GM19397 (cell line): ENCODE measurements around the gene BLID.

Experiments used
- ATAC-seq: cut with Tn5 transposase; IDR thresholded peaks from one replicate; pipeline ENCODE4 v1.9.1; 2021; ENCODE audit warnings: mild to moderate bottlenecking, moderate library complexity; ENCODE audit not compliant: unreplicated experiment

BLID gene

DNA sequence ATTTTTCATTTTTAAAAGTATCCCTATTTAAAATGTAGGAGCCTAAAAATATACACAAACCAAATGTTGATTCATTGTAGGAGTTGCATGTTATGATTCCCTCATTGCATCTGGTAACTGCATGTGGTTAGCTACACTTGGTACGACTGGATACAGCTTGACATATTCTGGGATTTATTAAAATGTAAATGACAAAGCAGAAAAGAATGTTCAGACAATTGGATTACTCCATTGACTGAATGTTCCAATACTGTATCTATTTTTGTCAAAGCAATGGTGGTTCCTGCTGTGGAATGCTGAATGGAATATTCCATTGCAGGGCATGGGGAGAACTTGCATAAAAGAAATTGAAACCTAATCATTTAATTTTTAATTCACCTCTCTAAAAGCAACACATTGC is 30.8 kb downstream of the BLID start:
- no peak for ATAC-seq

DNA sequence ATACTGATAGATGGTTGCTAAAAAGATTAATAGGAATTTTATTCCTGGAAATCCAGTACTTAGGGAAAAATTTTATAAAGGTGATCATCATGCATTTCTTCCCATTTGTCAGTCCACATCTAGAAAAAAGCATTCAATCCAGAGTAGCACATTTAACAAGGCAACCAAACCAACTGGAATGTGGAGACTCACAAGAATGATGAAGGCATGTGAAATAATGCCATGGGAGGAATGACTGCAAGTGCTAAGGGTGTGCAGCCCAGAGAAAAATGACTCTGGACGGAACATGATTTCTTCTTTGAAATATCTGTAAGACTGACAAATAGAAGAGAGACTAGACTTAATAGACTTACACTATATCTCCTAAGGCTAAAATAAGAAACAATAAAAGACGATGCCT is 33.8 kb downstream of the BLID start:
- no peak for ATAC-seq

DNA sequence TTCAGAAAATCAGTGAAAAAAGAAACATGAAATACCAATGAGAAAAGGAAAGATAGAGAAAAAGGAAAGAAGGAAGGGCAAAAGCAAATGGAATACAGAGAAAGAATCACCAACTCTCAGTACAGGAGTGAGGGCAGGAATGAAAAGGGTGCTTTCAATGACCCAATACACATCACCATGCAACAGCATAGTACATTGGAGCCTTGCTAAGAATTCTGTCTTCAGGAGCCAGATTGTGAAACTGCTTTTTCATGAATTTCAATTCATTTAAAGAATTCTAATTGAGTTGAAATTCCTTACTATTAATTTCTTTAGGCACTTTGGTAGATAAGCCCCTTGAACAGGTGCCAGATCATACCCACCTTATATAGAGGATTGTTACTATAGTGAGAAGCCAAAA is 34.9 kb downstream of the BLID start:
- no peak for ATAC-seq

DNA sequence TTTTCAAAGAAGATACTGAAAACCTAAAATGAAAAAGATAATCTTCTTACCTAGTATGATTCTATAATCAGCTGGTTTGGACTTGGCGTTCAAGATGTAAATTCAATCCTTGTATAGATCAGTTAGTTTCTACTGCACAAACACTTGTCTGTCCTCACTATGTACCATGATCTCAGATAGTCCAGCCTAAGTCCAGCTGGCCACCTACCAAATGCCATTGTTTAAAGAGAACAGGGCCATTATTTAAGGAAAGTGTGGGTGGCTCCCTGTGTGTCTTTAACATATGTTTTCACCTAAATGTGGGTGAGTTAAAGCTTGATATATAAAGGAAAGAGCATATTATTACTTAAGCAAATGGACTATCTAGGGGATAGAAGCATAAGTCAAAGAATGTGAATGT is 38.6 kb downstream of the BLID start:
- ATAC-seq = no peak

DNA sequence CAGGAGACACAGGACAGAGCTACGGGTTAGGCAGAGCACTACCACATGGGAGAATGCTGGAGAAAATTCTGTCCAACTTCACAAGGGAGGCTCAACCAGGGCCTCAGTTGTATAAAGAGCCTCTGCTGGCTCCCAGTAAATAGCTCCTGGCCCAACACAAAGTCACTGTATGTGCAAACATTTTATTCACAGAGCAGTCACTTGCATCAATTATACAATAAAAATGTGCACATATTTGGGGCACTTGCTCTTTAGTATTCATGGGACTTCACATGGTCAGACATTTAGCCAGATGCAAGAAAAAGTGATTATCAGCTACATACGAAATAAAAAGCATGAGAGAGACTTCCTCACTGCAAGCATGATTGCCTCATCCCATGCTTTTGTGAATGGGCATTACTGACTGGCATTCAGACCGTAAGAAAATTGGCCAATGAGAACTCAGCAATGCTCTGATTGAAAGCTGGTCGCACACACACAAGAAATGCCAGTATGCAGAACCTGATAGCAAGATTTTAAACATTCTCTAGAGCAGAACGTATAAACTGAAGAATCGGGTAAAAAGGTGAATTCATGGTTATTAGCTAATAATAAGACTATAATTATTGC is 39.4 kb downstream of the BLID start:
- ATAC-seq = no peak

DNA sequence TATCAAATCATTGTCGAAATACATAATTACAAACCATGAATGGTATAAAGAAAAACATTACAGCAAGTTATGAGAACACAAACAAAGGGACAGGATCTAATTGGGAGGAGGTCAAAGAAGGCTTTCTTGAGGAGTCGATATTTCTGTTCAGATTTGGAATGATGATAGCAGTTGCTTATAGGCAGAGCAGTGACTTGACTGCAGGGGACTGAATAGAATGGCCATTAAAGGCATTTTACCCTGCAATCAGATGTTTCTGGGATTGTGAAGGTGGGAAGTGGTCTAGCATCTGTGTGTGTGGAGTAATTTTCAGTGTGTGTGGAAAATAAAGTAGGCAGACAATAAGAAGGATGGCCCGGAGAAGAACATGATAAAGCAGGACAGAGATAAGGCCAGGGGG is 41.0 kb downstream of the BLID start:
- no peak for ATAC-seq

DNA sequence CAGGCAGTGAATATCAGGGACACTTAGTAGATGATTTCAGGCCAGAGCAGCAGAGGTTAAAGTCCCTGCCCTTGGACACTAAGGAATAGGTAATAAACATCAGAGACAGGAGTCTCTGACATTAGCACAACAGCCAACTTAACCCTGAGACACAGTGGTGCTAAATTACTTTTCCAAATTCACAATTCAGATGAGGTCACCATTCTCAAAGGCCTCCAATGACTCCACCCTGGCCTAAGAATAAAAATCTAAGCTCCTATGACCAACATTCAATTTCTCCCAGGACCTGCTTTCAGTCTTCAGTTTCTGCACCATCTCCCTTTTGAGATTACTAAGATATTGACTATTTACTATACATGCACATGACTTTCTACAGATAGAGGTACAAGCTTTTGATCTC is 42.0 kb downstream of the BLID start:
- ATAC-seq = no peak

DNA sequence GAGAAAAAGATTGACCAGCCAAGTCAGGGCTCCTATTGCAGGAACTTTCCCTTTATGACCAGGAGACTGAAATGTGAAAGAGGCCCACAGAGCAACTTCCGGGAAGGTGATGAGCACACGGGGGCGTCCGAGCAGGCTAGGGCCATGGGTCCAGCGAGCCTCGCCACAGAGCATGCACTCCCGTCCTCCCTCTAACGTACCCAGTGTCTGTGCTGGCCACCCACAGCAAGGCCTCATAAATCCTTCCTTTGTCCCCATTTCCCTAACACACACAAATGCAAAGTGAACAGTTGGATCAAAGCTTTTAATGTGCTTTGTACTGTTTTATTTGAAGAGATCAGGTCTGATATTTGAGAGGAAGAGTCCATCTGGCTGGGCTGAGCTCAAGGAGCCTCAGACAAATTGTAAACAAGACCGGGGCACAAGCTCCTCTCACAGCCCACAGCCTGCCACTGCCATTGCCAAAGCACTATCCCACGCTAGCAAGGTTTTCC is 44.3 kb downstream of the BLID start:
- no peak for ATAC-seq

DNA sequence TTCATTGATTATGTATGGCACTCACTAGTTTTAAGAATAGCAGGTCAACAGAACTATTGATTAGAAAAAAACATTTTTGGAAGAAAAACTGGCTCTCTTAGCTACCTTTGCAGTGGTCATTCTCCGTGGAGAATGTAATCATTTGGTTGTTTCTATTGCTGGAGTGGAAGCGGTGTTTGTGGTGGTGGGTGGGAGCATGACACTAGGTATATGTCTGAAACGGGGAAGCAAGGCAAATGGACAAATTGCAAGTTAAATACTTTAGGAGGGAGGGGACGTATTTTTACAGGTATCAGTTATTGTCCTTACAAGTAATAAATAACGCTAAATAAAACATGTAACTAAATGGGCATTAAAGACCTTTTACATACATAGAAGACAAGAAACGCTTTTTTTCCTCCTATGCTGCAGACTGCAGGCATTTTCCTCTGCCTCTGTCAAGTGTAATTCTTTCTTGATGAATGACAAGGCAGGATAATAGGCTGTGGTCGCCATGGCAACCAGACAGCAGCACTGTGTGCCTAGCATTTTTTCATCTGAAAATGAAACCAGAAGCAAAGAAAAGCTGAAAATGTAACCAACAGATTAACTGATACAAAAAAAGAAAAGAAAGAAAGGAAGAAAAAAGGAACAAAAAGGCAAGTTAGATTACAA is 46.2 kb downstream of the BLID start:
- ATAC-seq = no peak

DNA sequence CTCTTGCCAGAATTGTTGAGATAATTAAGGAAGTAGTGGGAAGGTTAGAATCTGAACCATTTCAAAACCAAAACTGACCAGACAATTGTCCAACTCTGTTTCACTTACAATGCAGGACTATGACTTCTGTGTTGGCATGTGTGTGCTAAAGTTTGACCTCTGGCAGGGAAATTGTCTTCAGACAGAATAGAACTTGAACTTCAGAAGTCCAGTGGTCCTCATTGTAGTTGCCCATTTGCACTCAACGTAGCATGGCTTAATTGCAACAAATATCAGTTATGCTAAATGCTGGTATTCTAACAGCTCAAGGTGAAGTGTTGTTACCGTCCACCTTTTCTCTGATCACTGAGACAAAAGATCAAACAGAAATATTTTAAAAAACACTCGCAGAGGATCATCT is 47.2 kb downstream of the BLID start:
- ATAC-seq = no peak

DNA sequence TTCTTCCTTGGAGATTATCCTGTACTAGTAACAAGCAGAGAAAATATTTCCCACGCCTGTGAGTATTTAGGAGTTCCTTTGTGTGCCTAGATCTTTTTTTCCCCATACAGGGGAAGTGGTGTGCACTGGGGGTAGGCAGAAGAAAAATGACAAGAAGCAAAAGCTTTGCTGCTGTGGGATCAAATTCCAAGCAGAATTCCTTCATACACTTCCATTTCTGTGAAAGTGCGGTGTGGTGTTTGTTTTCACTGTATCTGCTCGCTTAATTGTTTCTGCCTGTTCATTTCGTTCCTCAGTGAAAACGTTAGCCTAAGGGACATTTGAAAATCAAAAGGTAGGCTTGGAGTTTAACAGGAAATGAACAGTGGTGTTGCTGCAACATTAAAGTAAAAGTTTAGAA is 47.9 kb downstream of the BLID start:
- no peak for ATAC-seq
